GM12872 (cell line): ENCODE results near the gene CSNK1D.

Experiments used
- CTCF ChIP-seq: IDR thresholded peaks from 3 replicates; pipeline ENCODE4 v1.5.1; 2011; ENCODE audit warnings: low read depth, mild to moderate bottlenecking, low read length, moderate library complexity; ENCODE audit not compliant: insufficient read depth

Gene CSNK1D

DNA sequence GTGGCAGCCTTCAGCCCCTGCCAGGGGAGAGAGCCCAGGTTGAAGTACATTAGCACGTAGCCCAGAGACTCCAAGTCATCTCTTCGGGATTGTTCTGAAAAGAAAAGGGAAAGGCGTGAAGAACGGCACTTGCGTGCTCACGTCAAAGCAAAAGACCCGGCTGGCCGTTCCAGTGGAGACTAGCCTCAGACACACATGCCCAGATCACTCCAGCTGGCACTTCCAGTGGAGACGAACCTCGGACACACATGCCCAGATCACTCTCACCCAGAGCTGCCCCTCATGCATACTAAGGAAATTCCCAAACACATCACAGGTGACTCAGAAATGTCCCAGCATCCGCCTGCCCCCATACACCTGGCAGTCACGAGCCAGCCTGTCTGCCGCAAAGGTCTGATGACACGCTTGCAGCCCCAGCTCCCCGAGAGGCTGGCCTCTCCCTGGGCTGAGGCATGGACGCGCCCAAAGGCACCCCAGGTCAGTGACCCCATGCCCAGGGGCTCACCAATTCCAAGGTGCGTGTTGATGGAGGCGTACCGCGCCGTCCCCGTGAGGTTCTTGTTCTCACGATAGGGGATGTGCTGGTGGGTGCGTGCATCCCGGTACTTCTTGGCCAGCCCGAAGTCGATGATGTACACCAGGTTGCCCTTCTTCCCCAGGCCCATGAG lies 20.9 kb downstream of the CSNK1D start:
- no peak for TF ChIP-seq CTCF

GRCh38 chr17:82250868-82251500 lies 22.5 kb downstream of the CSNK1D start:
- TF ChIP-seq CTCF = no peak

DNA sequence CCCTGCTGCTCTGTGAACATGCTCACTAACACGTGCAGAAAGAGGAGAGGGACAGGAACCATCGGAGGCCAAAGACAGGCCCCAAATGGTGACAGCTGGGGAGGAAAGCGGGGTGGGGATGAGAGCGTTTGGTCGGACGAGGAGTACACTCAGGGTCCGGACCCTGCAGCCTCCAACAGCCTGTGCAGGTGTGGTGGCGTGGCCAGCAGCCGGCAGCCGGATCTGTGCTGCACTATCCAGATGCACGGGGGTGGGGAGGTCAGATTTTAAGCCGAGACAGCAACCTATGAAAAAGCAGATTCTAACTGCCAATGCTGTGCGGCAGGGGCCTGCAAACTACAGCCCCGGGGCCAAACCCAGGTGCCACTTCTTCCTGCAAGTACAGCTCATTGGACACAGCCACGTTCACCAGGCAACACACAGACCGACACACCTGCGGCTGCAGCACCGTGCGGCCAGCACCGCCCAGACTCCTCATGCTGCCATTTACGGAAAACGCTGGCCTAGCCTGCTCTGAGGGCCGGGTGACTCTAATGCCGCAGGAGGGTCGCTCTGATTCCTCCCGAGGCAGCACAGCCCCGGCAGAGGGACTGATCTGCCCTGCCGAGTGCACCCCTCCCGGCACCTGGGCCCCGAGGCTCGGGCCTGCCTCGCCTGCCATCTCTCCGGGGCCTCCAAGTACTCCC lies 23.5 kb downstream of the CSNK1D start:
- no peak for TF ChIP-seq CTCF

DNA sequence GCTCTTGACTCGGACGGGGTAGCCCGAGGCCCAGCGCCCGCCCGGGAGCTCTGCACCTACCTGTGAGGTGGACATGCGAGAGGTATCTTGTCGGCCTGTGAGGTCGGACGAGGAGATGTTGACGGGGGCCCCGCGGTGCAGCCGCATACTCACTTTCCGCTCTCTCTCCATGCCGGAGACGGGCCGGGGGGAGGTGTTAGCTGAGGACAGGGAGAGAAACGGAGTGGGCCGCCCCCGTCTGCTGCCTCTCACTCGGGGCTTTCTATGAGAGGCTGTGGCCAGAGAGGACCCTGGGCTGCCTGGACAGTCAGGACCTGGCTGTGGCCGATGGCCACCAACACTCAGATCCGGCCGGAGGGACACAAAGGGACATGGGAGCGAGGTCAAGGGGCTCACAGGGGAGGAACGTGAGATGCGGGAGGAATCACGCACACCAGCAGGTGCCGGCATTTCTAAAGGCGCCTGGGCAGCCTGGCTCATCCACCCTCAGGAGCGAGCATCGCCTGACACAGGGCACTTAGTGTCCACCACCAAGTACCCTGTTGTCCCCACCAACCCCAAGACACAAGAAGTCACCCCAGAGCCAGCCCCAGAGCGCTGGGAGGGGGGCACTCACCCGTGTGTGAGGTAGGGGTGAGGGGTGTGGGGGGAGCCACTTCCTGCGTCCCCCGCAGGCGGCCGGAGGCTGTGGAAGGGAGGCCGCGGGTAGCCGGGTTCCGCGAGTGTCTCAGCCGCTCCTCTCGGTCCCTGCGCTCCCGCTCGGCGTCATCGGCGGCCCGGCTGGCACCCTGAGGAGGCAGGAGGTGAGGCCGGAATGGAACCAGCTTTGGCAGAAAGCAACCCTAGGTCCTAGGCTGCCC lies 24.5 kb downstream of the CSNK1D start:
- TF ChIP-seq CTCF = no peak

DNA sequence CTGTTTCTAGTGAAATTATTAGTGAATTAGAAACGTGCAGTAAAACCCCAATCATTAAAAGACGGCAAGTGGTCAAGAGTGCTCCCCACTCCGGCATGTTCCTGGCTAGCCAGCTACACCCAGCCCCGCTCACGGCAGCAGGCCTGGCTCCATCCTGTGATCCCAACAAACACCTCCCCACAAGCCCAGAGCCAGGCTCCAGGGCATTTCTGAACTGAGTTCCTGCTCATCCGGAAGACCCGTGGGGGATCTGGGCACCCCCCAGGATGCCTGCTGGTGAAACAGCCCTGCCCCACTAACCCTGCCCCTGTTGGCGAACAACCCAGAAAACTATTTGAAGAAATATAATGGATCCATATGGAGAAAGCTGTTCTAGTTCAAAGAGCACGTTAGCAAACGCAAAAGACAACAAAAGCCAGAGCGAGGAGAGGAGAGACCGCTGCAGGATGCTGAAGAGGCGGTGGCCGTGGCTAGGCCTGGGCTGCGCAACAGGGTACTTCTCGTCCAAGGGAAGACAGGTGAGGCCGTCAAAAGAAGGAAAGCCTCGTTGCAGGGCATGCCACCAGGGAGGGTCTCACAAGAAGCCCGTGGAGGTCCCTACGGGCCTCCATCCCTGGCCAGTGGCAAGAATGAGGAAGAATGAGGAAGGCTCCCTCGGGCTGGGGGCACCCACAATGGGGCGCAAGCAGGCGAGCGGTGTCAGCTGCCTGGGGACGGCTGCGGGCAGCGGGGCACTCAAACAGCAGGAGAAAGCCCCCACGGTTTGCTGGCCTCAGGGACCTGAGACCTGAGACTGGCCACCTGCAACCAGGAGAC lies 25.4 kb downstream of the CSNK1D start:
- TF ChIP-seq CTCF = no peak

- TF ChIP-seq CTCF = no peak
These were observed 26.2 kb downstream of the CSNK1D start for GRCh38 chr17:82247182-82247823.
